Nephron (organoid): Measurements from ENCODE around the gene LRCH4.
"Not testable (repeated sequence)": the region's sequence is repeated elsewhere in the genome, so short reads cannot be mapped to it uniquely, and the experiment has no call there.

ENCODE experiments used
- H3K27ac Mint-ChIP-seq, 3 experiments: 2 replicates each; pipeline ENCODE4 v1.8.0; 2020; ENCODE audit warnings: mixed read lengths in 3 of 3, mild to moderate bottlenecking in 2 of 3, moderate library complexity in 1 of 3
- H3K27me3 Mint-ChIP-seq: 2 replicates; pipeline ENCODE4 v1.8.0; 2021; ENCODE audit warnings: low read depth, mild to moderate bottlenecking, moderate library complexity, mixed read lengths
- H3K36me3 Mint-ChIP-seq: 2 replicates; pipeline ENCODE4 v1.8.0; 2020; ENCODE audit warnings: low read depth, mixed read lengths
- H3K4me1 Mint-ChIP-seq: 2 replicates; pipeline ENCODE4 v1.8.0; 2020; ENCODE audit warnings: mixed read lengths
- H3K4me3 Mint-ChIP-seq, 3 experiments: 2 replicates each; pipeline ENCODE4 v1.8.0; 2020; ENCODE audit warnings: mild to moderate bottlenecking in 3 of 3, mixed read lengths in 3 of 3, moderate library complexity in 2 of 3
- H3K9me3 Mint-ChIP-seq: 2 replicates; pipeline ENCODE4 v1.8.0; 2020; ENCODE audit warnings: mixed read lengths
- CTCF ChIP-seq, 3 experiments: fragments of 200-600 bp; sonication (generic); IDR thresholded peaks; one replicate each; pipeline ENCODE4 v1.5.0; 2021; ENCODE audit warnings: antibody characterized with exemption in 3 of 3; ENCODE audit not compliant: unreplicated experiment in 3 of 3

Gene LRCH4

GRCh38 chr7:100543586-100543985 lies 42.3 kb downstream of the LRCH4 start:
- H3K27me3 Mint-ChIP-seq = peaks cover 4% of the 10 kb centered on the region

GRCh38 chr7:100541309-100541708 lies 44.6 kb downstream of the LRCH4 start:
- H3K27me3 Mint-ChIP-seq, H3K36me3 Mint-ChIP-seq, H3K9me3 Mint-ChIP-seq, H3K27ac Mint-ChIP-seq: not testable (repeated sequence)
- peaks cover 42% of the 10 kb centered on the region for H3K4me1 Mint-ChIP-seq
- peak overlapping the region; percentile 10 to 68 (median 48) for H3K4me3 Mint-ChIP-seq

More at GRCh38 chr7:100543586-100543985, 42.3 kb downstream of the LRCH4 start:
- no peaks in the 10 kb centered on the region for H3K9me3 Mint-ChIP-seq
- peaks cover 56% of the 10 kb centered on the region for H3K4me1 Mint-ChIP-seq
- H3K4me3 Mint-ChIP-seq = peak overlapping the region in 1 of 3 experiments; percentile 13
- H3K36me3 Mint-ChIP-seq = no peaks in the 10 kb centered on the region
- H3K27ac Mint-ChIP-seq = peak overlapping the region in 2 of 3 experiments; percentile 40 to 88
- no peak for TF ChIP-seq CTCF (IDR thresholded peaks at IDR 0.05; ENCODE audit: unreplicated experiment in 3 of 3)

GRCh38 chr7:100540073-100540723 lies 45.7 kb downstream of the LRCH4 start:
- H3K9me3 Mint-ChIP-seq = no peaks in the 10 kb centered on the region
- H3K27me3 Mint-ChIP-seq = peaks cover 4% of the 10 kb centered on the region
- H3K36me3 Mint-ChIP-seq = no peaks in the 10 kb centered on the region
- H3K27ac Mint-ChIP-seq = no peak overlapping the region
- H3K4me1 Mint-ChIP-seq = peaks cover 31% of the 10 kb centered on the region
- peak overlapping the region; percentile 87 to 95 (median 87) for H3K4me3 Mint-ChIP-seq
- no peak for TF ChIP-seq CTCF (IDR thresholded peaks at IDR 0.05; ENCODE audit: unreplicated experiment in 3 of 3)

- Mint-ChIP-seq H3K4me1 (peaks cover 24% of the 10 kb centered on the region), H3K36me3 (no peaks in the 10 kb centered on the region), H3K9me3 (no peaks in the 10 kb centered on the region), H3K27ac (peak overlapping the region in 1 of 3 experiments; percentile 35), H3K27me3 (peaks cover 4% of the 10 kb centered on the region), H3K4me3 (peak overlapping the region; percentile 87 to 95 (median 90))
- no peak for TF ChIP-seq CTCF (IDR thresholded peaks at IDR 0.05; ENCODE audit: unreplicated experiment in 3 of 3)
Observed at GRCh38 chr7:100539436-100540006, 46.4 kb downstream of the LRCH4 start.

GRCh38 chr7:100538654-100539435 lies 47.1 kb downstream of the LRCH4 start, which contains the start of gene AGFG2:
Gene AGFG2 (plus strand): TSS chr7:100539203. CDS start chr7:100539347, 144 bp downstream.
- peak within 1 kb of the TSS; percentile 87 to 95 (median 90) for H3K4me3 Mint-ChIP-seq
- peaks cover 21% of the 10 kb centered on the region for H3K4me1 Mint-ChIP-seq
- H3K9me3 Mint-ChIP-seq = no peaks in the 10 kb centered on the region
- peaks cover 4% of the 10 kb centered on the region for H3K27me3 Mint-ChIP-seq
- peak within 1 kb of the TSS in 2 of 3 experiments; percentile 12 to 35 for H3K27ac Mint-ChIP-seq
- no peaks in the 10 kb centered on the region for H3K36me3 Mint-ChIP-seq
- TF ChIP-seq CTCF (IDR thresholded peaks at IDR 0.05; ENCODE audit: unreplicated experiment in 3 of 3) = no peak

GRCh38 chr7:100538348-100538653 lies 47.6 kb downstream of the LRCH4 start:
- Mint-ChIP-seq H3K9me3 (no peaks in the 10 kb centered on the region), H3K4me1 (peaks cover 21% of the 10 kb centered on the region), H3K27me3 (peaks cover 4% of the 10 kb centered on the region), H3K27ac (peak overlapping the region in 2 of 3 experiments; percentile 5 to 12), H3K36me3 (no peaks in the 10 kb centered on the region), H3K4me3 (peak overlapping the region; percentile 87 to 95 (median 90))
- TF ChIP-seq CTCF (IDR thresholded peaks at IDR 0.05; ENCODE audit: unreplicated experiment in 3 of 3) = no peak

GRCh38 chr7:100536695-100537094 lies 49.2 kb downstream of the LRCH4 start:
- not testable (repeated sequence) for H3K27ac Mint-ChIP-seq, H3K27me3 Mint-ChIP-seq
- peaks cover 15% of the 10 kb centered on the region for H3K4me1 Mint-ChIP-seq

GRCh38 chr7:100535982-100536381 lies 49.9 kb downstream of the LRCH4 start:
- H3K36me3 Mint-ChIP-seq, H3K4me3 Mint-ChIP-seq, H3K27me3 Mint-ChIP-seq, H3K27ac Mint-ChIP-seq, H3K9me3 Mint-ChIP-seq: not testable (repeated sequence)
- H3K4me1 Mint-ChIP-seq = peaks cover 10% of the 10 kb centered on the region

More at GRCh38 chr7:100536695-100537094, 49.2 kb downstream of the LRCH4 start:
- H3K9me3 Mint-ChIP-seq, H3K36me3 Mint-ChIP-seq: not testable (repeated sequence)
- H3K4me3 Mint-ChIP-seq = peak overlapping the region in 1 of 3 experiments; percentile 44
